Activated CD4-positive, alpha-beta T cell treated with anti-CD3 and anti-CD28 coated beads, Interleukin-2, amount 10 ng/mL, durations not matched to agents 7 days and 5 days (primary cell): ENCODE measurements around the gene SSX3. TPM values are rescaled to one million over a fixed set of nuclear protein-coding genes. Genes with fewer than 3 reads are reported as not detected.
"Not testable (repeated sequence)": the region's sequence is repeated elsewhere in the genome, so short reads cannot be mapped to it uniquely, and the experiment has no call there.

ENCODE experiments used
- CTCF ChIA-PET: fragments of 350-600 bp; sonication (Branson Sonifier 250); formaldehyde crosslinking; loops from one replicate; lab custom pipeline; 2021; ENCODE audit warnings: antibody characterized with exemption; lab: Charles Lee
- POLR2A ChIA-PET: fragments of 350-600 bp; sonication (Branson Sonifier 250); formaldehyde crosslinking; loops from one replicate; lab custom pipeline; 2021; ENCODE audit warnings: antibody characterized with exemption; lab: Charles Lee
- DNase-seq: peaks from one replicate; pipeline ENCODE4 v3.0.0-alpha.2; 2020
- H3K27ac Mint-ChIP-seq: one replicate; pipeline ENCODE4 v1.8.0; 2021; ENCODE audit warnings: mild to moderate bottlenecking, moderate library complexity, mixed read lengths
- H3K27me3 Mint-ChIP-seq: one replicate; pipeline ENCODE4 v1.8.0; 2021; ENCODE audit warnings: mixed read lengths
- H3K36me3 Mint-ChIP-seq: one replicate; pipeline ENCODE4 v1.8.0; 2021; ENCODE audit warnings: low read depth, mixed read lengths
- H3K4me1 Mint-ChIP-seq: one replicate; pipeline ENCODE4 v1.8.0; 2021; ENCODE audit warnings: mixed read lengths
- H3K4me3 Mint-ChIP-seq: one replicate; pipeline ENCODE4 v1.8.0; 2021; ENCODE audit warnings: mild to moderate bottlenecking, moderate library complexity, mixed read lengths
- H3K9me3 Mint-ChIP-seq: one replicate; pipeline ENCODE4 v1.8.0; 2021; ENCODE audit warnings: mixed read lengths
- total RNA-seq, 2 experiments: library from RNA; stranded (reverse); gene quantifications; one replicate each; pipeline ENCODE4 v1.2.3, GENCODE V29; 2021

SSX3 gene, protein sequence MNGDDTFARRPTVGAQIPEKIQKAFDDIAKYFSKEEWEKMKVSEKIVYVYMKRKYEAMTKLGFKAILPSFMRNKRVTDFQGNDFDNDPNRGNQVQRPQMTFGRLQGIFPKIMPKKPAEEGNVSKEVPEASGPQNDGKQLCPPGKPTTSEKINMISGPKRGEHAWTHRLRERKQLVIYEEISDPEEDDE
- total RNA-seq, result not detected

DNA sequence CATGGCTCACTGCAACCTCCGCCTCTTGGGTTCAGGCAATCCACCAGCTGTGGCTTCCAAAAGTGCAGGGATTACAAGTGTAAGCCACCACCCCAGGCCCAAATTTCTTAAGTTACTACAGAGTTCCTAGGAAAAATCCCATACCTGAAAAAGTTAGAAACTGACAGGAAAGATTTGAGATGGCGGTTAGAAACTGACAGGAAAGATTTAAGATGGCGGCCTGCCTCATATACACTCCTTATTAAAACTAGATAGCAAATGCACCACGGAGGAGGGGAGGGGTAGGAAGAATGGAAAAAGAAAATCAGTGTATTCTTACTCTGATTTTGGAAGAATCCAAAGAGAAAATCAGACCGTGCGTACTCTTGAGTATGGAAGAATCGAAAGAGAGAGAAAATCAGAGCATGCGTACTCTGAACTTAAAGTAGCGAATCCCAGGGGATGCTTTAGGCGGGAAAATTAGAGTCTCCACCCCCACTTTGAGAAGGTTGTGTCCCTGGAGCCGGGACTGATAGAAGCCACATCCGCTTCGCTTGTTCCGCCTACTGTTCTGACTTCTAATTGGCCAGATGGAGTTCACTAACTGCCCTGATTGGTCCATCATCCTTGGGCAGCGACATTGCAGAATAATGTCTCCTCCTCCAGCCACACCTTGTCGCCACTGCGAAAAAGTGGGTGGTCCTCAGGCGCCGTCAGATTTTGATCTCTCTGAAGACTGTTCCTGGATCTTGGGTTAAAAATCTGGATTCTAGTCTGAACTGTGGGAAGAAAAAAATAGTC, at the start of gene SSX3:
Gene SSX3 (minus strand): TSS at position 389 of the 780 bp plus-strand sequence. CDS start 1,454 bp downstream, outside the sequence.
- not testable (repeated sequence) for H3K27me3 Mint-ChIP-seq

DNA sequence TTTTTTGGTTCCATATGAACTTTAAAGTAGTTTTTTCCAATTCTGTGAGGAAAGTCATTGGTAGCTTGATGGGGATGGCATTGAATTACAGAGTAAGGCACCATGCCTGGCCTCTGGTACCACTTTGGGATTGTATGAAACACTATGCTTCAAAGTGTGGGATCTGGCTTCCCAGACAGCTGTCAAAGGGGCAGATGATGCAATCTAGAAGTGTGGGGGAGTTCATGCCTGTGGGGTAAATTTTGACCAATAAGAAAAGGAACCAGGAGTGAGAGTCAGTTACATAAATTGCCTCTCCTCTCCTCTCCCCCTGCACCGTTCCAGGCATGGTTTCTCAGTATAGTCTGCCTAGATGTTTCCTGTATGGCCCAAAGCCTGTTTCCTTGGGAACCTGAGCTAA, 41.3 kb upstream of the SSX3 start:
- H3K36me3 Mint-ChIP-seq, CTCF ChIA-PET, POLR2A ChIA-PET, H3K27me3 Mint-ChIP-seq, H3K4me3 Mint-ChIP-seq, H3K9me3 Mint-ChIP-seq, H3K27ac Mint-ChIP-seq, DNase-seq, H3K4me1 Mint-ChIP-seq: not testable (repeated sequence)

More for the DNA sequence above, at the start of gene SSX3:
- H3K4me3 Mint-ChIP-seq, H3K4me1 Mint-ChIP-seq, DNase-seq, CTCF ChIA-PET, H3K27ac Mint-ChIP-seq, H3K9me3 Mint-ChIP-seq, H3K36me3 Mint-ChIP-seq, POLR2A ChIA-PET: not testable (repeated sequence)

DNA sequence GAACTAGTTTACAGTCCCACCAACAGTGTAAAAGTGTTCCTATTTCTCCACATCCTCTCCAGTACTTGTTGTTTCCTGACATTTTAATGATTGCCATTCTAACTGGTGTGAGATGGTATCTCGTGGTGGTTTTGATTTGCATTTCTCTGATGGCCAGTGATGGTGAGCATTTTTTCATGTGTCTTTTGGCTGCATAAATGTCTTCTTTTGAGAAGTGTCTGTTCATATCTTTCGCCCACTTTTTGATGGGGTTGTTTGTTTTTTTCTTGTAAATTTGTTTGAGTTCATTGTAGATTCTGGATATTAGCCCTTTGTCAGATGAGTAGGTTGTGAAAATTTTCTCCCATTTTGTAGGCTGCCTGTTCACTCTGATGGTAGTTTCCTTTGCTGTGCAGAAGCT, 40.4 kb upstream of the SSX3 start:
- DNase-seq, CTCF ChIA-PET, H3K4me1 Mint-ChIP-seq, POLR2A ChIA-PET, H3K4me3 Mint-ChIP-seq, H3K27ac Mint-ChIP-seq, H3K9me3 Mint-ChIP-seq, H3K36me3 Mint-ChIP-seq, H3K27me3 Mint-ChIP-seq: not testable (repeated sequence)

DNA sequence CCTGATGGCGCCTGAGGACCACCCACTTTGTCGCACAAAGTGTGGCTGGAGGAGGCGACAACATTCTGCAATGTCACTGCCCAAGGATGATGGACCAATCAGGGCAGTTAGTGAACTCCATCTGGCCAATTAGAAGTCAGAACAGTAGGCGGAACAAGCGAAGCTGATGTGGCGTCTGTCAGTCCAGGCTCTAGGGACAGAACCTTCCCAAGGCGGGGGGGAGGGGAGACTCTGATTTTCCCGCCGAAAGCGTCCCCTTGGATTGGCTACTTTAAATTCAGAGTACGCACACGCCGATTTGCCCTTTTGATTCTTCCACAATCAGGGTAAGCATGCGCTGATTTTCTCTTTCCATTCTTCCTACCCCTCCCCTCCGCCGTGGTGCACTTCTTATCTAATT, 26.7 kb upstream of the SSX3 start, which contains the start of gene SSX4:
Gene SSX4 (plus strand): TSS at position 301 of the 400 bp plus-strand sequence. CDS start 515 bp downstream, outside the sequence.
- H3K4me3 Mint-ChIP-seq, DNase-seq, POLR2A ChIA-PET, H3K4me1 Mint-ChIP-seq, H3K27ac Mint-ChIP-seq, CTCF ChIA-PET, H3K27me3 Mint-ChIP-seq, H3K9me3 Mint-ChIP-seq, H3K36me3 Mint-ChIP-seq: not testable (repeated sequence)

DNA sequence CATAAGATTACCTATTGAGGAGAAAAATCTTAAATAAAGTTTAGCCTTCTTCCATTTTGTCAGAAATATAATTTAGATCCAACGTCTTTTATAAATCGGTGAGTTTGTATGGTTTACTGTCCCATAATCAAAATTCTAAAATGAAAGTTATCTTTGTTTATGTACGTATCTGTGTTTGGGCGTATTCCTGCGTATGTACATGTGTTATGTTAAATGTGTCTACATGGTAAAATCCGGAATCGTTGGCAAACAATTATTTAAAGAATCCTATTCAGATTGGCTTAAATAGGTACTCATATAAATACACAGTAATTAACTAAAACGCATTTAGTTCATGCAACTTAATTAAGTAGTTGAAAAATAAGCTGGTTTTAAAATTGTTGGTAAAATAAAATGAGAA, 13.9 kb upstream of the SSX3 start:
- H3K4me1 Mint-ChIP-seq, H3K36me3 Mint-ChIP-seq, DNase-seq, H3K4me3 Mint-ChIP-seq, H3K27me3 Mint-ChIP-seq, H3K9me3 Mint-ChIP-seq, CTCF ChIA-PET, POLR2A ChIA-PET, H3K27ac Mint-ChIP-seq: not testable (repeated sequence)

DNA sequence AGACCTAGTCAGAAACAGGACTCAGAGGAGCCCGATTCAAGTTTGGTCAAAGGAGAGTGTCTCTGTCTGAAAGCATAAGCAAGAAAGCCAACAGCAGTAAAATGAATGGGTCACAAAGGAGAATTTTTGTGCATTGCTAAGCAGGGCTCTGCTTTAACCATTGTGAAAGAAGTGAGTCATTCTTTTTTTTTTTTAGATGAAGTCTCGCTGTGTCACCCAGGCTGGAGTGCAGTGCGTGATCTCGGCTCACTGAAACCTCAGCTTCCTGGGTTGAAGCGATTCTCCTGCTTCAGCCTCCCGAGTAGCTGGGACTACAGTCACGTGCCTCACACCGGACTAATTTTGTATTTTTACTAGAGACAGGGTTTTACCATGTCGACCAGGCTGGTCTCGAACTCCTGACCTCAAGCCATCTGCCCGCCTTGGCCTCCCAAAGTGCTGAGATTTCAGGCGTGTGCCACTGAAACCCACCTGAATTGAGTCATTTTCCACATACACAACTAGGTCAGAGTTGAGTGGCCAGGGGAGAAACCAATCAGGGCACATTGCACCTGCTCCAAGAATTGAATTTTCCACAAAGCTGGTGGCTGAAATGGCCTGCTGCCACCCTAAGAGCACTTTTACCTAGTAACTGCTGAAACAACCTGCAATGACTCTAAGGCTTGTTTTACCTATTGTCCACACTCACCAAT, 11.4 kb upstream of the SSX3 start:
- DNase-seq, H3K36me3 Mint-ChIP-seq, H3K4me1 Mint-ChIP-seq, CTCF ChIA-PET, POLR2A ChIA-PET, H3K9me3 Mint-ChIP-seq, H3K4me3 Mint-ChIP-seq, H3K27me3 Mint-ChIP-seq, H3K27ac Mint-ChIP-seq: not testable (repeated sequence)

DNA sequence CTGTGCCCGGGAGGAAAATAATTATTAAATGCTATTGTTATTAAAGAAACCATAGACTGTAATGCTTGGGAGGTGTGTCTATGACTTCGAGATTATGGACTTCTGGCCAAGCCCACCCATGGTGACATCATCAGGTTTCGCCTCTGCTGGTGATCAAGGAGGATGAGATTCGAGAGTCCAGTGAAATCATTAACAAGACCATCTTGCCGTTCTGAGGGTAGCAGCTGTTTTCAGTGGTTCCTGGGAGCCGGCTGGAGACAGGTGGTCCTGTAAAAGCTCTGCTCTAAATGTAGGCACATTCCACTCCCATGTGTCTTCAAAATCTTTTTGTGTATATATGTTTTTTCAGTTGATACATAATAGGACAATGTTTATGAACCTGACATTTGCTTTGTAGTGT, 2.8 kb upstream of the SSX3 start:
- H3K27ac Mint-ChIP-seq, H3K4me3 Mint-ChIP-seq, CTCF ChIA-PET, H3K36me3 Mint-ChIP-seq, H3K27me3 Mint-ChIP-seq, H3K4me1 Mint-ChIP-seq, H3K9me3 Mint-ChIP-seq, DNase-seq, POLR2A ChIA-PET: not testable (repeated sequence)

DNA sequence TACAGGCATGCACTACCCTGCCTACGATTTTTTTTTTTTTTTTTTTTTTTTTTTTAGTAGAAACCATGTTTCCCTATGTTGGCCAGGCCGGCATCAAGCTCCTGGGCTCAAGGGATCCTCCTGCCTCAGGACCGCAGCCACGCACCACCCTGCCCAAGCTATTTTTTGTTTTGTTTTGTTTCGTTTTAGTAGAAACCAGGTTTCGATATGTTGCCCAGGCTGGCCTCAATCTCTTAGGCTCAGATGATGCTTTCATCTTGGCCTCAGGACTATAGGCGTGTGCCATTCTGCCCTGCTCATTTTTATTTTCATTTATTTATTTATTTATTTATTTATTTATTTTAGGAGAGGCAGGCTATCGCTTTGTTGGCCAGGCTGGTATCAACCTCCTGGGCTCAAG, 1.2 kb upstream of the SSX3 start:
- no peaks in the 10 kb centered on the region for H3K27me3 Mint-ChIP-seq
- POLR2A ChIA-PET, result no interaction called here

DNA sequence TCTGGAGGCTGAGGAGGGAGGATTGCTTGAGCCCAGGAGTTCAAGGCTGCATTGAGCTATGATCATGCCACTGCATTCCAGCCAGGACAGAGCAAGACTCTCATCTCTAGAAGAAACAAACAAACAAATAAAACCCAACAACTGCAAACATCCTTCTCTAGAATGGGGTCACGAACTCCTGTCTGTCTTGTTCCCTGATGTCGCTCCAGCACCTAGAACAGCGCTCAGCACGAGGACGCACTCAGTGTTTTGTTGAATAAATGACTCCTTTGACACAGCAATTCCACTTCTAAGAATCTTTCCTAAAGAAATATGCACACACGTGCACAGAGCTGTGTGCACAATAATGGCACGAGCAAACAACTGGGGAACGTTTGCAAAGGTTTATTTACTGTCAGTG, 10.4 kb downstream of the SSX3 start:
- H3K4me1 Mint-ChIP-seq, POLR2A ChIA-PET, DNase-seq, H3K4me3 Mint-ChIP-seq, H3K27me3 Mint-ChIP-seq, CTCF ChIA-PET, H3K27ac Mint-ChIP-seq, H3K36me3 Mint-ChIP-seq, H3K9me3 Mint-ChIP-seq: not testable (repeated sequence)

More for the DNA sequence above, 1.2 kb upstream of the SSX3 start:
- Mint-ChIP-seq H3K4me3 (no peak overlapping the region), H3K4me1 (no peaks in the 10 kb centered on the region), H3K36me3 (no peaks in the 10 kb centered on the region), H3K9me3 (no peaks in the 10 kb centered on the region), H3K27ac (no peak overlapping the region)
- DNase-seq, result no peak
- CTCF ChIA-PET, result no interaction called here

DNA sequence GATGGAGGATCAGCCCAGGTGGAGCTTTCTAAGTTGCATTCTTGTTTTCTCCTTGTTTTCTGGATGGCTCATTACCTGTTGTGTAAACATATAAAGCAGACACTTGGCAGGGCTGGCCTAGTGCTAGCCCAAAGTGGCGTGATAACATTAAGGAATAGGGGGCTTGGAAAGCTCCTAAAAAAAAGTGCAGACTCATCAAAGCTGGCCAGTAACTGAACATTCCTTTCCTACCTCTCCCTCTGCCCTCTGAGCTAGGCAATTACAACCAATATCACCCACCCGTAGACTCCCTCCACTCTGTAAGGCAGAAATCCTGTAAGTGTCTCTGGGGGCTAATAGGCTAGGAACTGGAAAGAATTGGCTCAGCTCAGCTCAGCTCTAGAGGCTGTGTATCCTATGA, 42.5 kb downstream of the SSX3 start:
- H3K27me3 Mint-ChIP-seq, H3K4me3 Mint-ChIP-seq, H3K27ac Mint-ChIP-seq, DNase-seq, H3K9me3 Mint-ChIP-seq, POLR2A ChIA-PET, H3K4me1 Mint-ChIP-seq, H3K36me3 Mint-ChIP-seq, CTCF ChIA-PET: not testable (repeated sequence)

DNA sequence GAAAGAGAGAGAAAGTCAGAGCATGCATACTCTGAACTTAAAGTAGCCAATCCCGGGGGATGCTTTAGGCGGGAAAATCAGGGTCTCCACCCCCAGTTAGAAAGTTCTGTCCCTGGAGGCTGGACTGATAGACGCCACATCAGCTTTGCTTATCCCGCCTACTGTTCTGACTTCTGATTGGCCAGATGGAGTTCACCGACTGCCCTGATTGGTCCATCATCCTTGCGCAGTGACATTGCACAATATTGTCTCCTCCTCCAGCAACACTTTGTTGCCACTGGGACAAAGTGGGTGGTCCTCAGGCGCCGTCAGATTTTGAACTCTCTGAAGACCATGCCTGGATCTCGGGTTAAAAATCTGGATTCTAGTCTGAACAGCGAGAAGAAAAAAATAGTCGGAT, 50.3 kb downstream of the SSX3 start:
- Mint-ChIP-seq H3K36me3 (no peaks in the 10 kb centered on the region), H3K27me3 (peaks cover 5% of the 10 kb centered on the region), H3K27ac (no peak overlapping the region), H3K4me1 (no peaks in the 10 kb centered on the region), H3K9me3 (no peaks in the 10 kb centered on the region), H3K4me3 (no peak overlapping the region)
- ChIA-PET POLR2A (no interaction called here), CTCF (no interaction called here)
- DNase-seq, result no peak
